Measurements from ENCODE around the gene LDAH.

Gene LDAH

DNA sequence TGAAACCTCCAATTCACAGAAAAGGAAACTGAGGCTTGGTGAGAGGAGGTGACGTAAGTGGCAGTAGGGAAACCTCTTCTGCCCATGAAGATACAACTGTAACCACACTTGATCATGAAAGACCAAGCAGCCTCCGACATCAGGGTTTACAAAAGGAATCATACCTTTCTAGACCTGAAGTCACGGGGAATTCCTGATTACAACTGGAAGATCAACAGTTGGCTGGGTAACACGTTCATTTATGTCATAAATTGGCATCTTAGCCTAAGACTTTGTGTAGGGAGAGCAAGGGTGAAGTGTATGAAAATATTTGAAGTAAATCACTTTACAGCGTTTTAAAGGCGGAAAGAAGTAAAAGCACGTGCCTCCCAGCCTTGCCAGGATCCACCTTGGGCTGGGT is 172.9 kb downstream of the LDAH start:
- no peak for DNase-seq

DNA sequence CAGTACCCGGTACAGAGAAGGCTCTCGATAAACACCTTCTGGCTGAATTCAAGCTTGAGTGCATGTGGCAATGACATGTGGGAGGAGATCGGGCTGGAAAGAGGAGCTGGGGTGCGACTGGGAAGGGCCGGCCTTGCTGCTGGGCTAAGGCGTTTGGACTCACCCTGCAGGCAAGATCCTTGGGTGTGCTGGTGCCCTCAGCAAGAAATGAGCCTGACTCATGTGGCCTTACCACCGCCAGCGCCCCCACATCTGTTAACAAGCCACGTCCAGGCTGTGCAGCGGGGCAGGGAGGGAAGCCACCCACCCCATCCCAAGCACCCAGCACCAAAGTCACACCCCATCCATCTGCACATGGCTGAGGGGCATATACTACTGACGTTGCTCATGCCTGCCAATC is 173.3 kb downstream of the LDAH start:
- no peak for DNase-seq

GRCh38 chr2:20648831-20649230 is 174.1 kb downstream of the LDAH start:
- no peak for DNase-seq

- no peak for DNase-seq
Measured at GRCh38 chr2:20648206-20648605, 174.7 kb downstream of the LDAH start.

GRCh38 chr2:20647738-20648137 is 175.2 kb downstream of the LDAH start:
- no peak for DNase-seq

- DNase-seq = no peak
Measured at GRCh38 chr2:20647211-20647610, 175.7 kb downstream of the LDAH start.

- DNase-seq = no peak
Measured at GRCh38 chr2:20646446-20646845, 176.5 kb downstream of the LDAH start.

- no peak for DNase-seq
Measured at GRCh38 chr2:20645761-20646160, 177.1 kb downstream of the LDAH start.

DNA sequence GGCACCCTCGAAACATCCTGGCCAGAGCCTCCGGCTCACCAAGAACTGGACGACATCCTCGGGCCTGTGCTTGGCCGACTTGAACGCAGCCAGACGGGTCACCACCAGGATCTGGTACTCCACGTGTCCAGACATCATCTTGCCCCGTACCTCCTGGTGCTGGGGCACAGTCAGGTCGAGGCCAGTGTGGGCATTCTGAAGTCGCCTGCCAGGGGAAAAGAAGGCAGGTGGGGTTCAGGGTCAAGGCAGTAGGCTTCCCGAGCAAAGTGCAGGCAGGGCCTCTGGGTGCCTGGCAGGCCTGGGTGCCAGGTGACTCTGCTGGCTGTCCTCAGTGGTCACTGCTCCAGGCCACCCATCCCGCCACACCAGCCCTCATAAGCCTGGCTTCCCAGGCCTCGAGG is 177.6 kb downstream of the LDAH start:
- DNase-seq = no peak

DNA sequence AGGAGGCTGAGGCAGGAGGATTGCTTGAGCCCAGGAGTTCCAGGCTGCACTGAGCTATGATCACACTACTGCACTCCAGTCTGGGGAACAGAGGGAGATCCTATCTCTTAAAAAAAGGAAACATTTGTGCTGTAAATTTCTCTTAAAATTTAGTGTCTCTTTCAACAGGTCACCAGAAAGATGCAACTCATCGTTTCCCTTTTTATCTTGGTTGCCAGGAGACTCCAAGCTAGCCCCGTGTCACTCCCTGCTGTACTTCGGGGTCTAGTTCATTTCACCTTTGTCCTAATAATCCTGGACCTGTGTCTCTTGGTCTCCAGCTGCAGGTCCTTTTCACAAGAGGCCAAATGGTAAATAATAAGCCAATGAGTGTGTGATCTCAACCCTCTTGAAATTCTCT is 179.1 kb downstream of the LDAH start:
- no peak for DNase-seq

GRCh38 chr2:20643060-20643459 is 179.8 kb downstream of the LDAH start:
- DNase-seq = no peak

GRCh38 chr2:20642055-20642971 is 180.6 kb downstream of the LDAH start:
- DNase-seq = peak; percentile 65

DNA sequence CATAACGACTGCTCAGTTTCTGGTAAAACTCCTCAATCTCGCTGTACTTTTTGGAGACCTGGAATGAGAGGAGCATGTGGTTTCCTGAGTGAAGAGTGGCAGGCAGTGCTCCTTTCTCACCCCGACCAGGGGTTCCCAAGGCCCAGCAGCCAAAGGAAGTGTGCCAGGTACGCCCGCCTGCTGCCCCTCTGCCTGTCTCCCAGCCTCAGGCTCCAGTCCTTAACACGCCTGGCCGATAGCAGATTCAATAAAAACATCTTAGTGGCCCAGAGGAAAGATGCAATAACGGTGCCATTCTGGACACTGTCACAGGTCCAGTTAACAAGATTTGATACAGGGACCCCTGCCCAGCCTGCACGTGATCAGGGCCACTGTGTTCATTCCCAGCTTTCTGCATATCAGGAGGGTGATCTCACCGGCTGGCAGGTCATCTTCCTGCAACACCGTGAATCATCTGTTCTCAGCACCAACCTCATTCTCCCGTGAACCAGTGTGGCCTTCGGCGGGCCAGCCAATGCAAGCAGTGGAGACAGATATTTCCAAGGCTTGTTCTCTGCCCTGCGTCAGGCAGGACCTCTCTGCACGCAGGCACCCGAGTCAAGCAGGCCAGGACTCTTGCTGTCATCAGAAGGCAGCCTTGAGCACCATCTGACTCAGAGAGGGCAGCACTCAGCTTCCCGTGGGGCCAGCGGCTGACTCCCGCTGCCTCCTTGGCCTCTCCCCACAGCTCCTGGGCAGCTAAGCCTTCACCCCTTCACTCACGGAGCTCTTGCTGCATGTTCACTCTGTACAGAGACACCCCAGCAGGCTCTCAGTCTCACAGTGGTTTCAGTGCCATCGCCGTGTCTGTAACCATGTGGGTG is 181.5 kb downstream of the LDAH start:
- no peak for DNase-seq

- DNase-seq = no peak
Measured at GRCh38 chr2:20640411-20641122, 182.3 kb downstream of the LDAH start.

GRCh38 chr2:20638646-20639430 is 184.1 kb downstream of the LDAH start:
- DNase-seq = no peak

GRCh38 chr2:20638014-20638413 is 184.9 kb downstream of the LDAH start:
- DNase-seq = no peak

- no peak for DNase-seq
Measured at GRCh38 chr2:20637147-20637546, 185.8 kb downstream of the LDAH start.

DNA sequence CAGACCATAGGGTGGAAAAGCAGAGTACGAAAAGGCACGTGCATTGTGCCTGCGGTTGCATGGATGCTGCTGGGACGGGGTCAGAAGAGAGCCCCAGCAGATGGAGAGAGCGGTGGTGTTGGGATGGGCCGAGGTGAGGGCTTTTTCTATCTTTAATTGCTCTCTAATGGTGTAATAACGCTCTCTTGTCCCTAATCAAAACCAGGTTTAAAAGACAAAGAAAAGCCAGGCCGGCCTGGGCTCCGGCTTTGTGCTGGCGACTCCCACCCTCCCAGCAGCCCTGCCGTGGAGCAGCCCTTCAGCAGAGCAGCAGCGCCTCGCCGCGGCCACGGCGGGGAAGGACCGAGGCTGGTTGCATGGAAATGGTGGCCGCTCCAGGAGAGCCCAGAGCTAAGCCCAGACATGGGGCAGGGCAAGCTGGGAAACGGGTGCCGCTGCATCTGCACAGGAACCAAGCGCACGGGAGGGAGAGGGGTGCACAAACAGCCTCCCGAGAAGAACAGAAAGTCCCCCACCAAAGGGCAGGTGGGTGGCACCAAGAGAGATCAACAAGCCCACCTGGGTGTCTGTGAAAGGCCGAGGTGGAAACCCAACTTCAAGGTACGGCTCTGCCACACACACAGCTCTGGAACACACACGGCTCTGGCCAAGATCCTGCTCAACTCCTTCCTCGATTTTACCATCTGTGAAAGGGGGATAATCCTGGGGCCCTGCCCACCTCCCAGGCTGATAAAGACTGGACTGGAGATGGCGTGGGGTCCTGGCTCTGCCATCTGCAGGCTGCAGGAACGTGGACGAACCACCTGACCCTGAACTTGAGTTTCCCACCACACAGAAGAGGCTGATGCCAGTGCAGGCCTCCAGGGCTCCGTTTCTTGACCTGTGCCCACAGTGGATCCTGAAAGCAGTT is 187.0 kb downstream of the LDAH start:
- no peak for DNase-seq

GRCh38 chr2:20635113-20635510 is 187.8 kb downstream of the LDAH start:
- DNase-seq = no peak

DNA sequence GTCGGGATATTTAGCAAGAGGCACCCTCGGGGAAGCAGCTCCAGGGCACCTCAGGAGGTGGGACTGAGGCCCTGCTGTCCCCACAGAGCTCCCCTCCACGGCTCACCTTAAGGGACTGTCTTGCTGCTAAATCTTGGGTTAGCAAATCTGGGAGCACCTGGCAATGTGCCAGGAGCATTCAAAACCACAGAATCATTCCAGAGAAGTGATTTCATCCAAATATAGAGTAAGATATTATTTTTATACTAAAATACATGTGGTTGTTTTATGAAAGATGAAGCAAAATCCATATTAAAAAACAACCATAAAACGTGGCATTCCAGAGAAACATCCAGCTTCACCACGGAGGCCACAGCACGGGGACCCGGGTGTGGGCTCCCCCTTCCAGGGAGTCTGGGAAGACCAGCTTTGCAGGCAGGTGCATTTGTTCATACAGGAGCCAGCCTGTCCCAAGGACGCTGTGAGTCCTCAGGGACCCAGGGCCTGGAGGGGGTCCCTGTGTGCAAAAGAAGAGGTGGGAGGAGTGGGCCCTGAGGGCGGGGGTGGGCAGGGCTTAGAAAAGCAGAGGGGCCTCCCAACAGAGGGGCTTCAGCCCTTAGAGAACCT is 188.3 kb downstream of the LDAH start:
- DNase-seq = no peak
